IPS-20b (cell line): ENCODE measurements around the gene CCR5.
"Not testable (repeated sequence)": the region's sequence is repeated elsewhere in the genome, so short reads cannot be mapped to it uniquely, and the experiment has no call there.

Source experiments
- H3K27ac ChIP-seq: one replicate; pipeline ENCODE4 v1.5.1; 2013; ENCODE audit warnings: low read length
- H3K27me3 ChIP-seq: 2 replicates; pipeline ENCODE4 v1.6.1; 2013; ENCODE audit warnings: mild to moderate bottlenecking, low read length, inconsistent platforms; ENCODE audit not compliant: insufficient read depth
- H3K36me3 ChIP-seq: 2 replicates; pipeline ENCODE4 v1.6.1; 2013; ENCODE audit warnings: low read depth, mild to moderate bottlenecking, inconsistent platforms, low read length, moderate library complexity; ENCODE audit not compliant: insufficient read depth
- H3K4me1 ChIP-seq: 2 replicates; pipeline ENCODE4 v1.6.1; 2013; ENCODE audit warnings: mild to moderate bottlenecking, control low read depth, inconsistent platforms, low read length, moderate library complexity; ENCODE audit not compliant: insufficient read depth
- H3K4me3 ChIP-seq: 2 replicates; pipeline ENCODE4 v1.5.1; 2013; ENCODE audit warnings: mild to moderate bottlenecking, low read length, inconsistent platforms
- H3K9ac ChIP-seq: 2 replicates; pipeline ENCODE4 v1.6.1; 2013; ENCODE audit warnings: low read depth, mild to moderate bottlenecking, inconsistent platforms, low read length, moderate library complexity
- H3K9me3 ChIP-seq: 2 replicates; pipeline ENCODE4 v1.6.1; 2013; ENCODE audit warnings: mild to moderate bottlenecking, low read depth, low read length, inconsistent platforms; ENCODE audit not compliant: insufficient read depth

Gene CCR5

GRCh38 chr3:46374755-46375154, 4.0 kb downstream of the CCR5 start:
- Histone ChIP-seq H3K4me1 (peaks cover 10% of the 10 kb centered on the region), H3K4me3 (no peak overlapping the region), H3K9me3 (no peaks in the 10 kb centered on the region), H3K36me3 (no peaks in the 10 kb centered on the region), H3K27ac (no peak overlapping the region), H3K27me3 (0 out of 2 replicates have a peak, but pooled peaks cover 8% of the 10 kb centered on the region), H3K9ac (no peak overlapping the region)

GRCh38 chr3:46375218-46375617, 4.5 kb downstream of the CCR5 start:
- peaks cover 14% of the 10 kb centered on the region for H3K4me1 ChIP-seq
- H3K27ac ChIP-seq: no peak overlapping the region
- H3K9me3 ChIP-seq: no peaks in the 10 kb centered on the region
- H3K4me3 ChIP-seq: no peak overlapping the region
- H3K27me3 ChIP-seq: 0 out of 2 replicates have a peak, but pooled peaks cover 8% of the 10 kb centered on the region
- H3K36me3 ChIP-seq: no peaks in the 10 kb centered on the region
- no peak overlapping the region for H3K9ac ChIP-seq

GRCh38 chr3:46375814-46376213, 5.1 kb downstream of the CCR5 start:
- no peak overlapping the region for H3K9ac ChIP-seq
- no peaks in the 10 kb centered on the region for H3K36me3 ChIP-seq
- 0 out of 2 replicates have a peak, but pooled peaks cover 8% of the 10 kb centered on the region for H3K27me3 ChIP-seq
- peaks cover 20% of the 10 kb centered on the region for H3K4me1 ChIP-seq
- H3K4me3 ChIP-seq: no peak overlapping the region
- H3K27ac ChIP-seq: no peak overlapping the region
- H3K9me3 ChIP-seq: no peaks in the 10 kb centered on the region

- H3K9me3 ChIP-seq: no peaks in the 10 kb centered on the region
- H3K9ac ChIP-seq: no peak overlapping the region
- no peak overlapping the region for H3K27ac ChIP-seq
- peaks cover 21% of the 10 kb centered on the region for H3K4me1 ChIP-seq
- 0 out of 2 replicates have a peak, but pooled peaks cover 8% of the 10 kb centered on the region for H3K27me3 ChIP-seq
- no peak overlapping the region for H3K4me3 ChIP-seq
- H3K36me3 ChIP-seq: no peaks in the 10 kb centered on the region
Observed at GRCh38 chr3:46378426-46378942, 7.7 kb downstream of the CCR5 start.

- H3K27ac ChIP-seq: no peak overlapping the region
Observed at GRCh38 chr3:46380471-46381221, 9.9 kb downstream of the CCR5 start.

GRCh38 chr3:46381625-46382024, 10.9 kb downstream of the CCR5 start:
- H3K9ac ChIP-seq: no peak overlapping the region

More at GRCh38 chr3:46380471-46381221, 9.9 kb downstream of the CCR5 start:
- Histone ChIP-seq H3K36me3 (no peaks in the 10 kb centered on the region), H3K4me1 (peaks cover 13% of the 10 kb centered on the region; the same call in 1 of the 2 replicates), H3K9ac (no peak overlapping the region), H3K9me3 (no peaks in the 10 kb centered on the region), H3K4me3 (no peak overlapping the region), H3K27me3 (no peaks in the 10 kb centered on the region)

GRCh38 chr3:46383211-46383950, 12.6 kb downstream of the CCR5 start:
- Histone ChIP-seq H3K27me3 (no peaks in the 10 kb centered on the region), H3K36me3 (no peaks in the 10 kb centered on the region), H3K9ac (no peak overlapping the region), H3K4me1 (peaks cover 11% of the 10 kb centered on the region; the same call in 1 of the 2 replicates), H3K27ac (no peak overlapping the region), H3K9me3 (no peaks in the 10 kb centered on the region), H3K4me3 (no peak overlapping the region)

More at GRCh38 chr3:46381625-46382024, 10.9 kb downstream of the CCR5 start:
- no peak overlapping the region for H3K4me3 ChIP-seq
- no peaks in the 10 kb centered on the region for H3K27me3 ChIP-seq
- H3K4me1 ChIP-seq: peaks cover 11% of the 10 kb centered on the region; the same call in 1 of the 2 replicates
- no peaks in the 10 kb centered on the region for H3K36me3 ChIP-seq
- H3K9me3 ChIP-seq: no peaks in the 10 kb centered on the region
- H3K27ac ChIP-seq: no peak overlapping the region

- peaks cover 11% of the 10 kb centered on the region; the same call in 1 of the 2 replicates for H3K4me1 ChIP-seq
Observed at GRCh38 chr3:46383951-46384330, 13.2 kb downstream of the CCR5 start.

GRCh38 chr3:46386205-46386604, 15.5 kb downstream of the CCR5 start:
- H3K4me3 ChIP-seq: no peak overlapping the region
- no peaks in the 10 kb centered on the region; the same call in 1 of the 2 replicates for H3K4me1 ChIP-seq
- no peaks in the 10 kb centered on the region for H3K36me3 ChIP-seq
- no peak overlapping the region for H3K9ac ChIP-seq
- H3K27ac ChIP-seq: no peak overlapping the region
- H3K27me3 ChIP-seq: no peaks in the 10 kb centered on the region
- no peaks in the 10 kb centered on the region for H3K9me3 ChIP-seq

More at GRCh38 chr3:46383951-46384330, 13.2 kb downstream of the CCR5 start:
- Histone ChIP-seq H3K27ac (no peak overlapping the region), H3K9me3 (no peaks in the 10 kb centered on the region), H3K9ac (no peak overlapping the region), H3K36me3 (no peaks in the 10 kb centered on the region), H3K27me3 (no peaks in the 10 kb centered on the region), H3K4me3 (no peak overlapping the region)

- H3K27me3 ChIP-seq, H3K27ac ChIP-seq, H3K36me3 ChIP-seq, H3K9me3 ChIP-seq, H3K4me3 ChIP-seq, H3K9ac ChIP-seq, H3K4me1 ChIP-seq: not testable (repeated sequence)
Observed at GRCh38 chr3:46388847-46389246, 18.1 kb downstream of the CCR5 start.

- Histone ChIP-seq H3K9me3 (no peaks in the 10 kb centered on the region), H3K4me1 (0 out of 2 replicates have a peak, but pooled peaks cover 3% of the 10 kb centered on the region), H3K27me3 (no peaks in the 10 kb centered on the region), H3K4me3 (no peak overlapping the region), H3K27ac (no peak overlapping the region), H3K9ac (no peak overlapping the region), H3K36me3 (no peaks in the 10 kb centered on the region)
Observed at GRCh38 chr3:46389306-46389705, 18.6 kb downstream of the CCR5 start.
